Caco-2 (cell line): ENCODE data around the gene PKNOX1. TPM values are rescaled to one million over a fixed set of nuclear protein-coding genes. Genes with fewer than 3 reads are reported as not detected.

Source experiments
- BruUV-seq: library from RNA; stranded (reverse); fragments of 400-500 nt; replicated peaks from 2 replicates; lab custom pipeline; 2021; lab: Mats Ljungman, UMichigan
- CTCF ChIA-PET: fragments of 300-600 bp; sonication (Branson Sonifier 250); formaldehyde crosslinking; loops from one replicate; lab custom pipeline; 2022; ENCODE audit warnings: antibody characterized with exemption; lab: Charles Lee
- POLR2A ChIA-PET: fragments of 300-600 bp; sonication (Branson Sonifier 250); formaldehyde crosslinking; loops from one replicate; lab custom pipeline; 2022; ENCODE audit warnings: antibody characterized with exemption; lab: Charles Lee
- DNase-seq, 2 experiments: peaks; one replicate each; pipeline versions ENCODE4 v3.0.0 to v3.0.0-alpha.2; 2020 to 2022
- H3K27me3 ChIP-seq: replicated peaks from 2 replicates; pipeline ENCODE4 v1.6.0; 2011; ENCODE audit warnings: low read length; ENCODE audit not compliant: control insufficient read depth, insufficient read depth
- H3K36me3 ChIP-seq: 2 replicates; pipeline ENCODE4 v1.5.1; 2011; ENCODE audit warnings: low read length; ENCODE audit not compliant: control insufficient read depth, insufficient read depth
- H3K4me1 ChIP-seq: fragments of 250-450 bp; sonication (Bioruptor Pico); 2 replicates; pipeline ENCODE4 v1.5.1; 2020; ENCODE audit warnings: mild to moderate bottlenecking
- H3K4me3 ChIP-seq: 2 replicates; pipeline ENCODE4 v1.5.1; 2011; ENCODE audit warnings: low read depth, mild to moderate bottlenecking, control low read depth, low read length
- H3K9me3 ChIP-seq: fragments of 250-450 bp; sonication (Bioruptor Pico); 2 replicates; pipeline ENCODE4 v1.5.1; 2020; ENCODE audit warnings: mild to moderate bottlenecking, moderate library complexity
- H3K27ac Mint-ChIP-seq: one replicate; pipeline ENCODE4 v1.8.0; 2022; ENCODE audit warnings: mixed read lengths; ENCODE audit not compliant: unreplicated experiment
- H3K27me3 Mint-ChIP-seq: one replicate; pipeline ENCODE4 v1.8.0; 2022; ENCODE audit warnings: mixed read lengths; ENCODE audit not compliant: insufficient read depth, unreplicated experiment
- H3K36me3 Mint-ChIP-seq: one replicate; pipeline ENCODE4 v1.8.0; 2022; ENCODE audit warnings: mild to moderate bottlenecking, mixed read lengths; ENCODE audit not compliant: insufficient read depth, unreplicated experiment
- H3K4me1 Mint-ChIP-seq: one replicate; pipeline ENCODE4 v1.8.0; 2022; ENCODE audit warnings: low read depth, mixed read lengths; ENCODE audit not compliant: unreplicated experiment
- H3K4me3 Mint-ChIP-seq: one replicate; pipeline ENCODE4 v1.8.0; 2022; ENCODE audit warnings: mild to moderate bottlenecking, moderate library complexity, mixed read lengths; ENCODE audit not compliant: unreplicated experiment
- H3K9me3 Mint-ChIP-seq: one replicate; pipeline ENCODE4 v1.8.0; 2022; ENCODE audit warnings: mixed read lengths; ENCODE audit not compliant: unreplicated experiment
- intact Hi-C: fragments of 100-400 bp; cut with micrococcal nuclease; formaldehyde crosslinking; loops from one replicate; pipeline ENCODE4 v1.10.0; 2022; ENCODE audit not compliant: unreplicated experiment
- total RNA-seq: library from RNA; stranded (reverse); gene quantifications from 2 replicates; pipeline ENCODE4 v1.2.3, GENCODE V29; 2022
- TF ChIP-seq, protein P1 (sequence below), 2 experiments: fragments of 200-600 bp in 1 of 2; IDR thresholded peaks; 1 replicate in 1 of 2; 2 replicates in 1 of 2; pipeline versions ENCODE4 v1.5.1 to v1.8.0; 2011 to 2022; ENCODE audit warnings: antibody characterized with exemption in 1 of 2, control low read depth in 1 of 2, inconsistent platforms in 1 of 2, low read depth in 1 of 2, low read length in 1 of 2, mild to moderate bottlenecking in 1 of 2, moderate library complexity in 1 of 2; ENCODE audit not compliant: insufficient read depth in 1 of 2, severe bottlenecking in 1 of 2, unreplicated experiment in 1 of 2

PKNOX1 gene
- total RNA-seq, 1 experiment from 2014 or later, result 10.7 TPM

GRCh38 chr21:42962380-42963007 is 11.9 kb upstream of the PKNOX1 start:
- H3K4me3 ChIP-seq, result no peak overlapping the region
- no peak for DNase-seq
- ChIA-PET CTCF (interaction anchor here (0.6 kb wide), 1 partner anchor 12 kb away, joined by 4 read pairs; no protein-coding TSS in a partner anchor), POLR2A (interaction anchor here (1.1 kb wide), 1 partner anchor 11 kb away, joined by 3 read pairs; no protein-coding TSS in a partner anchor)
- peaks cover 11% of the 10 kb centered on the region for H3K4me1 Mint-ChIP-seq
- H3K27me3 ChIP-seq, result no peaks in the 10 kb centered on the region
- H3K4me1 ChIP-seq, result peaks cover 14% of the 10 kb centered on the region
- no TSS peak for BruUV-seq
- H3K9me3 Mint-ChIP-seq, result no peaks in the 10 kb centered on the region
- no peak overlapping the region for H3K4me3 Mint-ChIP-seq
- H3K36me3 ChIP-seq, result no peaks in the 10 kb centered on the region
- TF ChIP-seq, protein P1, sequence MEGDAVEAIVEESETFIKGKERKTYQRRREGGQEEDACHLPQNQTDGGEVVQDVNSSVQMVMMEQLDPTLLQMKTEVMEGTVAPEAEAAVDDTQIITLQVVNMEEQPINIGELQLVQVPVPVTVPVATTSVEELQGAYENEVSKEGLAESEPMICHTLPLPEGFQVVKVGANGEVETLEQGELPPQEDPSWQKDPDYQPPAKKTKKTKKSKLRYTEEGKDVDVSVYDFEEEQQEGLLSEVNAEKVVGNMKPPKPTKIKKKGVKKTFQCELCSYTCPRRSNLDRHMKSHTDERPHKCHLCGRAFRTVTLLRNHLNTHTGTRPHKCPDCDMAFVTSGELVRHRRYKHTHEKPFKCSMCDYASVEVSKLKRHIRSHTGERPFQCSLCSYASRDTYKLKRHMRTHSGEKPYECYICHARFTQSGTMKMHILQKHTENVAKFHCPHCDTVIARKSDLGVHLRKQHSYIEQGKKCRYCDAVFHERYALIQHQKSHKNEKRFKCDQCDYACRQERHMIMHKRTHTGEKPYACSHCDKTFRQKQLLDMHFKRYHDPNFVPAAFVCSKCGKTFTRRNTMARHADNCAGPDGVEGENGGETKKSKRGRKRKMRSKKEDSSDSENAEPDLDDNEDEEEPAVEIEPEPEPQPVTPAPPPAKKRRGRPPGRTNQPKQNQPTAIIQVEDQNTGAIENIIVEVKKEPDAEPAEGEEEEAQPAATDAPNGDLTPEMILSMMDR (IDR thresholded peaks at IDR 0.05; ENCODE audit: insufficient read depth in 1 of 2, low read depth in 1 of 2, low read length in 1 of 2, severe bottlenecking in 1 of 2, unreplicated experiment in 1 of 2), result no peak
- H3K27ac Mint-ChIP-seq, result peak overlapping the region; percentile 57
- H3K36me3 Mint-ChIP-seq, result peaks cover 46% of the 10 kb centered on the region
- intact Hi-C loops, result no loop called here
- H3K27me3 Mint-ChIP-seq, result no peaks in the 10 kb centered on the region
- no peaks in the 10 kb centered on the region for H3K9me3 ChIP-seq

GRCh38 chr21:42964086-42964485 is 10.3 kb upstream of the PKNOX1 start:
- Histone ChIP-seq H3K4me1 (peaks cover 20% of the 10 kb centered on the region), H3K27me3 (no peaks in the 10 kb centered on the region), H3K4me3 (no peak overlapping the region), H3K9me3 (no peaks in the 10 kb centered on the region), H3K36me3 (no peaks in the 10 kb centered on the region)
- peak overlapping the region; percentile 26 for H3K27ac Mint-ChIP-seq
- H3K27me3 Mint-ChIP-seq, result no peaks in the 10 kb centered on the region
- H3K36me3 Mint-ChIP-seq, result peaks cover 53% of the 10 kb centered on the region
- no peaks in the 10 kb centered on the region for H3K9me3 Mint-ChIP-seq
- H3K4me1 Mint-ChIP-seq, result peaks cover 8% of the 10 kb centered on the region
- no peak overlapping the region for H3K4me3 Mint-ChIP-seq
- BruUV-seq, result no TSS peak
- DNase-seq, result no peak
- TF ChIP-seq, protein P1 (IDR thresholded peaks at IDR 0.05; ENCODE audit: insufficient read depth in 1 of 2, low read depth in 1 of 2, low read length in 1 of 2, severe bottlenecking in 1 of 2, unreplicated experiment in 1 of 2), result no peak
- CTCF ChIA-PET, result no interaction called here
- intact Hi-C loops, result no loop called here
- POLR2A ChIA-PET, result no interaction called here

GRCh38 chr21:42964546-42965210 is 9.7 kb upstream of the PKNOX1 start:
- H3K27me3 Mint-ChIP-seq, result no peaks in the 10 kb centered on the region
- H3K36me3 Mint-ChIP-seq, result peaks cover 53% of the 10 kb centered on the region
- H3K27ac Mint-ChIP-seq, result peak overlapping the region; percentile 26
- DNase-seq, result no peak
- H3K36me3 ChIP-seq, result no peaks in the 10 kb centered on the region
- peaks cover 26% of the 10 kb centered on the region for H3K4me1 ChIP-seq
- no peak overlapping the region for H3K4me3 ChIP-seq
- H3K9me3 ChIP-seq, result no peaks in the 10 kb centered on the region
- H3K9me3 Mint-ChIP-seq, result no peaks in the 10 kb centered on the region
- H3K27me3 ChIP-seq, result no peaks in the 10 kb centered on the region
- no TSS peak for BruUV-seq
- POLR2A ChIA-PET, result no interaction called here
- peaks cover 13% of the 10 kb centered on the region for H3K4me1 Mint-ChIP-seq
- intact Hi-C loops, result no loop called here
- H3K4me3 Mint-ChIP-seq, result no peak overlapping the region
- TF ChIP-seq, protein P1 (IDR thresholded peaks at IDR 0.05; ENCODE audit: insufficient read depth in 1 of 2, low read depth in 1 of 2, low read length in 1 of 2, severe bottlenecking in 1 of 2, unreplicated experiment in 1 of 2), result no peak
- CTCF ChIA-PET, result no interaction called here
